K562 (cell line): ENCODE data around the gene IMPA2. TPM values are rescaled to one million over a fixed set of nuclear protein-coding genes. Genes with fewer than 3 reads are reported as not detected.

Experiments
- ATF1 ChIP-seq, 2 experiments: fragments of 450-650 bp in 1 of 2; IDR thresholded peaks; 2 replicates each; pipeline ENCODE4 v1.6.1; 2016; ENCODE audit warnings: missing compliant biosample characterization in 1 of 2, missing genetic modification characterization in 1 of 2
- CREM ChIP-seq: IDR thresholded peaks from 2 replicates; pipeline ENCODE4 v1.6.1; 2014; ENCODE audit warnings: antibody characterized with exemption, low read depth
- HES1 ChIP-seq: fragments of 450-650 bp; IDR thresholded peaks from 2 replicates; pipeline ENCODE4 v1.6.1; 2016; ENCODE audit warnings: low read depth, mild to moderate bottlenecking, moderate library complexity
- LCOR ChIP-seq: sonication (generic); formaldehyde crosslinking; IDR thresholded peaks from 2 replicates; pipeline ENCODE4 v1.8.0; 2022; ENCODE audit warnings: mild to moderate bottlenecking, missing genetic modification reagents
- MYBL2 ChIP-seq, 2 experiments: fragments of 450-650 bp in 1 of 2; sonication (generic) in 1 of 2; formaldehyde crosslinking in 1 of 2; IDR thresholded peaks; 2 replicates each; pipeline versions ENCODE4 v1.6.1 to v1.8.1; 2017 to 2022; ENCODE audit warnings: borderline replicate concordance in 1 of 2, inconsistent platforms in 1 of 2, low read depth in 1 of 2, mild to moderate bottlenecking in 1 of 2, missing genetic modification reagents in 1 of 2, moderate library complexity in 1 of 2
- NCOR1 ChIP-seq: fragments of 450-650 bp; IDR thresholded peaks from 2 replicates; pipeline ENCODE4 v1.6.1; 2016; ENCODE audit warnings: mild to moderate bottlenecking, moderate library complexity
- NR2C1 ChIP-seq, 2 experiments: fragments of 450-650 bp; IDR thresholded peaks; 2 replicates each; pipeline ENCODE4 v1.6.1; 2017; ENCODE audit warnings: mild to moderate bottlenecking in 2 of 2, antibody characterized with exemption in 1 of 2, inconsistent platforms in 1 of 2, missing compliant biosample characterization in 1 of 2, missing genetic modification characterization in 1 of 2
- PCBP2 ChIP-seq: fragments of 200-400 bp; formaldehyde crosslinking; IDR thresholded peaks from 2 replicates; pipeline ENCODE4 v1.6.1; 2018; ENCODE audit warnings: low read length, low read depth, mild to moderate bottlenecking, moderate library complexity; ENCODE audit not compliant: poor library complexity, severe bottlenecking
- POLR2AphosphoS5 ChIP-seq: IDR thresholded peaks from 2 replicates; pipeline ENCODE4 v1.6.1; 2011; ENCODE audit warnings: mild to moderate bottlenecking, low read depth, low read length, moderate library complexity; ENCODE audit not compliant: control insufficient read depth, insufficient read depth
- RERE ChIP-seq: sonication (generic); formaldehyde crosslinking; IDR thresholded peaks from 2 replicates; pipeline ENCODE4 v1.8.0; 2023; ENCODE audit warnings: missing genetic modification reagents, mild to moderate bottlenecking, borderline replicate concordance
- TAF9B ChIP-seq: fragments of 450-650 bp; IDR thresholded peaks from 2 replicates; pipeline ENCODE4 v1.6.1; 2018; ENCODE audit warnings: mild to moderate bottlenecking; ENCODE audit not compliant: partially characterized antibody
- TBP ChIP-seq: optimal IDR thresholded peaks from 2 replicates; pipeline ENCODE3; 2011; ENCODE audit warnings: low read depth, low read length, improper control_type of control experiment
- ZBED1 ChIP-seq: IDR thresholded peaks from 2 replicates; pipeline ENCODE4 v1.6.1; 2014
- ZBTB49 ChIP-seq: sonication (generic); formaldehyde crosslinking; IDR thresholded peaks from 2 replicates; pipeline ENCODE4 v1.8.0; 2022; ENCODE audit warnings: missing genetic modification reagents, mild to moderate bottlenecking, borderline replicate concordance
- ZNF3 ChIP-seq: fragments of 250-450 bp; sonication (Bioruptor Pico); IDR thresholded peaks from 2 replicates; pipeline ENCODE4 v1.5.0; 2021; ENCODE audit warnings: mild to moderate bottlenecking, moderate library complexity
- ZNF589 ChIP-seq: fragments of 200-800 bp; sonication (Bioruptor generic); IDR thresholded peaks from 2 replicates; pipeline ENCODE4 v1.6.1; 2016; ENCODE audit warnings: low read depth, missing genetic modification characterization, missing compliant biosample characterization
- ZSCAN29 ChIP-seq: fragments of 450-650 bp; IDR thresholded peaks from 2 replicates; pipeline ENCODE4 v1.6.1; 2017
- polyA plus RNA-seq, 8 experiments: library from polyadenylated mRNA; depleted of rRNA in 4 of 8; stranded (reverse) in 5 of 8; unstranded in 3 of 8; fragments of >200 nt; fragmentation: Nextera tagmentation in 2 of 8; fragmentation: Illumina TruSeq in 1 of 8; extraction: Ambion mirVana in 2 of 8; extraction: Trizol in 1 of 8; gene quantifications; 2 replicates each; pipeline versions ENCODE4 v1.2.1 to v1.2.3, GENCODE V29; 2011 to 2014; ENCODE audit warnings: inconsistent platforms in 1 of 8, missing spikeins in 1 of 8
- total RNA-seq, 7 experiments: library from RNA; depleted of rRNA in 6 of 7; stranded (reverse); fragments of >200 nt in 6 of 7; fragmentation: Illumina TruSeq in 2 of 7; extraction: Trizol in 2 of 7; gene quantifications; 2 replicates each; pipeline versions ENCODE4 v1.2.1 to v1.2.3, GENCODE V29; 2011 to 2021; ENCODE audit warnings: low replicate concordance in 1 of 7

Gene IMPA2
- total and polyA plus RNA-seq, 9 of the 15 experiments (the other 6 are each of a cell fraction or from before 2014, with no cell fraction given) = 0.62 to 11.3 (median 5.7) TPM

DNA sequence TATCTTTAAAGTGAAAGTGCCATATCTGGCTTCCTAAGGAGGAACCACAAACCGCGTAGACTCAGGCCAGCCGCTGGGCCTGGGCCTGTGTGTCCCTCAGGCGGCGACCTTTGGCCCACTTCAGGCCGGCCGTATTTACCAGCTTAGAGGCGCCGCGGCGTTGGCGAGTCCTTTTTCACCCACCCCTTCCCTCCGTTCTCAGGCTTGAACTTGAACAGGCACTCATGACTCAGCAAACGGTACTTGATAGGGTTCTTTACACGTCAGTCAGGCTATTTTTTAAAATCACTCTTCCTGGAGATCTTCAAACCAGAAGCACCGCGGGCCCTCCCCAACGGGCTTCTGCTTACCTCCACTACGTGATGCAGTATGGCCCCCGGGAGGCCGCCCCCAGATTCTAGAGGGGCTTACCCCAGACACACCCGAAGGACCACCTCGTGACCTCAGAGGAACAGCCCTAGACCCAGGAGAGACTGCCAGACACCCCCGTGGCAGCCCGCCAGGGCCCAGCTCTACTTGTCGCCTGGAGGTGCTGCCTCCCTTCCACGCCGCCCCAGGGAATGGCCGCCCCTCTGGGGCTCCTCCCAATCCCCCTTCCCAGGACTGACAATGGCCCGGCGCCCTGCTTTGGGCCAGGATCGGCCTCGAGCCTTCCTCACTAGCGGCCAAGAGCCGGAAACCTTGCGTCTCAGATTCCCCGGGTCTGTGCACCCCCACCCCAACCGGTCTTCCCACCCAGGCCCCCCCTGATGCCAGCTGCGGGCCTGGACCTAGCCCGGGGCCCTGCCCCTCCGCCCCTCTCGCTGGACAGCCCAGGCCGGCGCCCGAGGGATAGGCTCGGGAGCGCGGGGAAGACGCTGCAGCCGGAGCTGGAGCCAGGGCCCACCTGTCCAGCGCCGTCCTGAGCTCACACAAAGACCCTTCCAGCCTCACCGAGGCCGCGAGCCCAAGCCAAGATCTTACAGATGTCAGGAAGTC lies 33.8 kb upstream of the IMPA2 start (continued):
- TF ChIP-seq ATF1 (CRISPR knock-in tag; IDR thresholded peaks at IDR 0.05) (no peak), ATF1 (tag; IDR thresholded peaks at IDR 0.05) (peak; percentile 89), LCOR (CRISPR knock-in tag) (peak; percentile 48; the same call in 1 of the 2 replicates), POLR2AphosphoS5 (peak; percentile 71), NCOR1 (peak; percentile 99), ZNF589 (CRISPR knock-in tag) (0 out of 2 replicates have a peak, but pooled peaks have one; percentile 52), HES1 (peak; percentile 65), ZNF3 (CRISPR knock-in tag) (no peak), MYBL2 (IDR thresholded peaks at IDR 0.05; ENCODE audit: low read depth) (peak; percentile 83), MYBL2 (CRISPR knock-in tag; IDR thresholded peaks at IDR 0.05; ENCODE audit: borderline replicate concordance) (no peak), ZBTB49 (no peak), PCBP2 (no peak), ZBED1 (0 out of 2 replicates have a peak, but pooled peaks have one; percentile 46), CREM (peak; percentile 83), NR2C1 (IDR thresholded peaks at IDR 0.05) (peak; percentile 81), NR2C1 (tag; IDR thresholded peaks at IDR 0.05) (peak; percentile 92), RERE (CRISPR knock-in tag) (no peak), TBP (peak; percentile 66), TAF9B (peak; percentile 67), ZSCAN29 (peak; percentile 97)
